SIG-M5 (cell line): ENCODE results near the gene ZEB1.
"Not testable (repeated sequence)": the region's sequence is repeated elsewhere in the genome, so short reads cannot be mapped to it uniquely, and the experiment has no call there.

ENCODE experiments used
- DNase-seq: peaks from one replicate; lab custom pipeline; 2025; lab: John Stamatoyannopoulos, UW

The ZEB1 gene

GRCh38 chr10:31426401-31426800 lies 107.4 kb downstream of the ZEB1 start:
- no peak for DNase-seq

- not testable (repeated sequence) for DNase-seq
These were observed 108.3 kb downstream of the ZEB1 start for GRCh38 chr10:31427334-31427733.

- DNase-seq = not testable (repeated sequence)
These were observed 109.5 kb downstream of the ZEB1 start for GRCh38 chr10:31428499-31428898.

- no peak for DNase-seq
These were observed 112.0 kb downstream of the ZEB1 start for GRCh38 chr10:31431021-31431420.

GRCh38 chr10:31437959-31438358 lies 118.9 kb downstream of the ZEB1 start:
- no peak for DNase-seq

GRCh38 chr10:31451766-31452165 lies 132.8 kb downstream of the ZEB1 start:
- DNase-seq = no peak

- DNase-seq = no peak
These were observed 137.5 kb downstream of the ZEB1 start for GRCh38 chr10:31456468-31456867.

GRCh38 chr10:31457858-31458257 lies 138.8 kb downstream of the ZEB1 start:
- DNase-seq = no peak

GRCh38 chr10:31458974-31459373 lies 140.0 kb downstream of the ZEB1 start:
- DNase-seq = no peak

GRCh38 chr10:31460242-31460641 lies 141.2 kb downstream of the ZEB1 start:
- no peak for DNase-seq

GRCh38 chr10:31464552-31464951 lies 145.5 kb downstream of the ZEB1 start:
- no peak for DNase-seq

GRCh38 chr10:31466313-31466712 lies 147.3 kb downstream of the ZEB1 start:
- no peak for DNase-seq

- no peak for DNase-seq
These were observed 148.9 kb downstream of the ZEB1 start for GRCh38 chr10:31467791-31468535.

GRCh38 chr10:31468536-31468859 lies 149.5 kb downstream of the ZEB1 start:
- no peak for DNase-seq

- no peak for DNase-seq
These were observed 156.5 kb downstream of the ZEB1 start for GRCh38 chr10:31475519-31475918.

- no peak for DNase-seq
These were observed 157.1 kb downstream of the ZEB1 start for GRCh38 chr10:31476088-31476487.

- DNase-seq = no peak
These were observed 158.6 kb downstream of the ZEB1 start for GRCh38 chr10:31477584-31477983.

GRCh38 chr10:31479752-31480151 lies 160.7 kb downstream of the ZEB1 start:
- no peak for DNase-seq

- no peak for DNase-seq
These were observed 164.5 kb downstream of the ZEB1 start for GRCh38 chr10:31483546-31483945.

- no peak for DNase-seq
These were observed 165.6 kb downstream of the ZEB1 start for GRCh38 chr10:31484431-31485135.

GRCh38 chr10:31490858-31491504 lies 172.0 kb downstream of the ZEB1 start:
- DNase-seq = no peak

GRCh38 chr10:31507427-31507826 lies 188.4 kb downstream of the ZEB1 start:
- DNase-seq = no peak

- no peak for DNase-seq
These were observed 189.2 kb downstream of the ZEB1 start for GRCh38 chr10:31508234-31508633.
